Measurements from ENCODE around the gene SULT4A1.

DNA sequence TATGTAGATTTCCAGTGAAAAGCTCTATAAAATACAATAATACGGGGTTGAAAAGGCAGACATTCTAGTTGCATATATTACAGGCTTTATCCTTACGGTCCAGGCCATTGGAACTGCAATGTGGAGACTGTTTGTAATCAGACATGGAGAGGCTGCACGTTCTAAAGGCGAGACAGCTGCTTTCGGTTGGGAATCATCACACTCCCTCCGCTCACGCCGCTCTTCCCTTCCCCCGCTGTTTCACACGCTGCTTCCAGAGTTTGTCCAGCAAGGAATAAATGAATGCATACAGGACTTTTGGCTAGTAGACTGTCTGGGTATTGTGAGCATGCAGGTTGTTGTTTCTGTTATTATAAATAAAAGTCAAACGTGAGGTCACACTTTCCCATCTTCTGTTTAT lies 36.7 kb downstream of the SULT4A1 start:
- no peak for TF ChIP-seq CTCF (IDR thresholded peaks at IDR 0.05)
- no peak for TF ChIP-seq POLR2A (IDR thresholded peaks at IDR 0.05)

Data from body of pancreas (tissue), 4 donors.